ENCODE data around the gene DLGAP1.

DNA sequence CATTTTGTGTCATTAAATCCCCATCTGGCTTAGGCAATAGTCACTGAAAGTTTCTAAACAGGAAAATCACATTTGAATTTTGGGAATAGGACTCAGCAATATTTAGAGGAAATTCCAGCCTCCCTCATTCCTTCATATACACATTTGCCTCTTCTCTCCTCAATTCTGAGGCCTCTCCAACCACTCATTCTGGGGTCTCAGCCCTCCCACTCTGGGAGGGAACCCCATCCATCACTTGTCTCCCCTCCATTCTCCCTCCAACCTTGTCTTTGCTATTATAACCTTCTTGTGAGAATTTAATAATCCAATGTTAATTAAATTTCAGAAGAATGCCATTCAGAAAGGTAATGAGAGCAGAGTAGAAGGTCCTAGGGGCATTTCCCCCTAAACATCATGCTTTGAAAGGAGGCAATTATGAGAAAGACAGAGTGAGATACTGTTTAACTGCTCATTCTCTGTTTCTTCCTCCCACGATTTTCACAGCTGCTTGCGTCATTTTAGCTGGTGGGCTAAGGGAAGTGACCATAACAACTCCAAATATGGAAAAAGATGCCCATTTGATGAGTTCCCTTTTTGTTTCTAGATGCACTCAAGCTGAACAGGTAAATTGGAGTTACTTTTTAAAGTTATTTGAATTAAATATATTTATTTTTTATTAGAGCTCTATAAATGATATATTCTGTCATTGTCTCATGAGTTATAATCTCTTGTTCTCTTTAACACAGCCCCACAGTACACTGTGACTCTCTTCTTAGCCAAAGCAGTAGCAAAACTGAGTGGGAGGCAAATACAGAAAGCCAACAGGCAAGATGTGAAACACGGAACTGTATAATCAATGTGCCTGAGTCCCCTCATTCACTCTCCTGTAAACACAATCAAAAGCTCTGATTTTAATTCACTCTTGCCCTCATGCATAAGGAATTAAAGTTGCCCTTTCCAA, 135.1 kb downstream of the DLGAP1 start:
- TF ChIP-seq TAF1 (IDR thresholded peaks at IDR 0.05; ENCODE audit: borderline replicate concordance, low read depth, low read length) (no peak), RCOR1 (conservative IDR thresholded peaks at IDR 0.05; ENCODE audit: low read depth, low read length) (no peak), POU2F2 (IDR thresholded peaks at IDR 0.05; ENCODE audit: borderline replicate concordance, low read depth, low read length) (no peak), BRCA1 (IDR thresholded peaks at IDR 0.05; ENCODE audit: low read depth, low read length) (no peak), IRF4 (IDR thresholded peaks at IDR 0.05; ENCODE audit: low read depth, low read length) (0 out of 2 replicates have a peak, but pooled peaks have one; percentile 21), NFYA (IDR thresholded peaks at IDR 0.05; ENCODE audit: borderline replicate concordance, low read depth, low read length) (no peak), RAD21 (IDR thresholded peaks at IDR 0.05; ENCODE audit: insufficient read depth, low read depth, low read length) (no peak)
- TF ChIP-seq, protein P1, sequence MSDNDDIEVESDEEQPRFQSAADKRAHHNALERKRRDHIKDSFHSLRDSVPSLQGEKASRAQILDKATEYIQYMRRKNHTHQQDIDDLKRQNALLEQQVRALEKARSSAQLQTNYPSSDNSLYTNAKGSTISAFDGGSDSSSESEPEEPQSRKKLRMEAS (IDR thresholded peaks at IDR 0.05; ENCODE audit: low read depth, low read length): no peak
- TF ChIP-seq, protein P2, sequence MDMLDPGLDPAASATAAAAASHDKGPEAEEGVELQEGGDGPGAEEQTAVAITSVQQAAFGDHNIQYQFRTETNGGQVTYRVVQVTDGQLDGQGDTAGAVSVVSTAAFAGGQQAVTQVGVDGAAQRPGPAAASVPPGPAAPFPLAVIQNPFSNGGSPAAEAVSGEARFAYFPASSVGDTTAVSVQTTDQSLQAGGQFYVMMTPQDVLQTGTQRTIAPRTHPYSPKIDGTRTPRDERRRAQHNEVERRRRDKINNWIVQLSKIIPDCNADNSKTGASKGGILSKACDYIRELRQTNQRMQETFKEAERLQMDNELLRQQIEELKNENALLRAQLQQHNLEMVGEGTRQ (IDR thresholded peaks at IDR 0.05; ENCODE audit: borderline replicate concordance, low read depth, low read length): no peak
- TF ChIP-seq, protein P3, sequence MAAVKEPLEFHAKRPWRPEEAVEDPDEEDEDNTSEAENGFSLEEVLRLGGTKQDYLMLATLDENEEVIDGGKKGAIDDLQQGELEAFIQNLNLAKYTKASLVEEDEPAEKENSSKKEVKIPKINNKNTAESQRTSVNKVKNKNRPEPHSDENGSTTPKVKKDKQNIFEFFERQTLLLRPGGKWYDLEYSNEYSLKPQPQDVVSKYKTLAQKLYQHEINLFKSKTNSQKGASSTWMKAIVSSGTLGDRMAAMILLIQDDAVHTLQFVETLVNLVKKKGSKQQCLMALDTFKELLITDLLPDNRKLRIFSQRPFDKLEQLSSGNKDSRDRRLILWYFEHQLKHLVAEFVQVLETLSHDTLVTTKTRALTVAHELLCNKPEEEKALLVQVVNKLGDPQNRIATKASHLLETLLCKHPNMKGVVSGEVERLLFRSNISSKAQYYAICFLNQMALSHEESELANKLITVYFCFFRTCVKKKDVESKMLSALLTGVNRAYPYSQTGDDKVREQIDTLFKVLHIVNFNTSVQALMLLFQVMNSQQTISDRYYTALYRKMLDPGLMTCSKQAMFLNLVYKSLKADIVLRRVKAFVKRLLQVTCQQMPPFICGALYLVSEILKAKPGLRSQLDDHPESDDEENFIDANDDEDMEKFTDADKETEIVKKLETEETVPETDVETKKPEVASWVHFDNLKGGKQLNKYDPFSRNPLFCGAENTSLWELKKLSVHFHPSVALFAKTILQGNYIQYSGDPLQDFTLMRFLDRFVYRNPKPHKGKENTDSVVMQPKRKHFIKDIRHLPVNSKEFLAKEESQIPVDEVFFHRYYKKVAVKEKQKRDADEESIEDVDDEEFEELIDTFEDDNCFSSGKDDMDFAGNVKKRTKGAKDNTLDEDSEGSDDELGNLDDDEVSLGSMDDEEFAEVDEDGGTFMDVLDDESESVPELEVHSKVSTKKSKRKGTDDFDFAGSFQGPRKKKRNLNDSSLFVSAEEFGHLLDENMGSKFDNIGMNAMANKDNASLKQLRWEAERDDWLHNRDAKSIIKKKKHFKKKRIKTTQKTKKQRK (IDR thresholded peaks at IDR 0.05; ENCODE audit: low read depth, low read length): no peak
- TF ChIP-seq, protein P4, sequence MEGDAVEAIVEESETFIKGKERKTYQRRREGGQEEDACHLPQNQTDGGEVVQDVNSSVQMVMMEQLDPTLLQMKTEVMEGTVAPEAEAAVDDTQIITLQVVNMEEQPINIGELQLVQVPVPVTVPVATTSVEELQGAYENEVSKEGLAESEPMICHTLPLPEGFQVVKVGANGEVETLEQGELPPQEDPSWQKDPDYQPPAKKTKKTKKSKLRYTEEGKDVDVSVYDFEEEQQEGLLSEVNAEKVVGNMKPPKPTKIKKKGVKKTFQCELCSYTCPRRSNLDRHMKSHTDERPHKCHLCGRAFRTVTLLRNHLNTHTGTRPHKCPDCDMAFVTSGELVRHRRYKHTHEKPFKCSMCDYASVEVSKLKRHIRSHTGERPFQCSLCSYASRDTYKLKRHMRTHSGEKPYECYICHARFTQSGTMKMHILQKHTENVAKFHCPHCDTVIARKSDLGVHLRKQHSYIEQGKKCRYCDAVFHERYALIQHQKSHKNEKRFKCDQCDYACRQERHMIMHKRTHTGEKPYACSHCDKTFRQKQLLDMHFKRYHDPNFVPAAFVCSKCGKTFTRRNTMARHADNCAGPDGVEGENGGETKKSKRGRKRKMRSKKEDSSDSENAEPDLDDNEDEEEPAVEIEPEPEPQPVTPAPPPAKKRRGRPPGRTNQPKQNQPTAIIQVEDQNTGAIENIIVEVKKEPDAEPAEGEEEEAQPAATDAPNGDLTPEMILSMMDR (IDR thresholded peaks at IDR 0.05 in 2 of 3, conservative IDR thresholded peaks at IDR 0.05 in 1 of 3; ENCODE audit: control insufficient read depth in 2 of 3, extremely low read depth in 1 of 3, insufficient read depth in 1 of 3, low read depth in 3 of 3, low read length in 3 of 3): no peak
